UCSD-AML1 (cell line): ENCODE results near the gene HSPB6.
A peak's percentile ranks its signal among the peaks of the same experiment; 100 is the strongest.
"Not testable (repeated sequence)": the region's sequence is repeated elsewhere in the genome, so short reads cannot be mapped to it uniquely, and the experiment has no call there.

Source experiments
- DNase-seq: peaks from one replicate; lab custom pipeline; 2025; ENCODE audit not compliant: unreplicated experiment; lab: John Stamatoyannopoulos, UW

The HSPB6 gene

DNA sequence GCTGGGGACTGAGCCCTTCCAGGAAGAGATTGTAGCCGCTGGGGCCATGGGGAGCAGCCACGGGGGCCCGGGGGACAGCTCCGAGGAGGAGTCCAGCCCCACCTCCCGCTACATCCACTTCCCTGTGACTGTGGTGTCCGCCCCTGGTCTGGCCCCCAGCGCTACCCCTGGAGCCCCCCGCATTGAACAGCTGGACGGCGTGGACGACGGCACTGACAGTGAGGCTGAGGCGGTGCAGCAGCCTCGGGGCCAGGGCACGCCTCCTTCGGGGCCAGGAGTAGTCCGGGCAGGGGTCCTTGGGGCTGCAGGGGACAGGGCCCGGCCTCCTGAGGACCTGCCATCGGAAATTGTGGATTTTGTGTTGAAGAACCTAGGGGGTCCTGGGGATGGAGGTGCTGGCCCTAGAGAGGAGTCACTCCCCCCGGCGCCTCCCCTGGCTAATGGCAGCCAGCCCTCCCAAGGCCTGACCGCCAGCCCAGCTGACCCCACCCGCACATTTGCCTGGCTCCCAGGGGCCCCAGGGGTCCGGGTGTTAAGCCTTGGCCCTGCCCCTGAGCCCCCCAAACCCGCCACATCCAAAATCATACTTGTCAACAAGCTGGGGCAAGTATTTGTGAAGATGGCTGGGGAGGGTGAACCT is 24.2 kb downstream of the HSPB6 start:
- DNase-seq, result no peak

DNA sequence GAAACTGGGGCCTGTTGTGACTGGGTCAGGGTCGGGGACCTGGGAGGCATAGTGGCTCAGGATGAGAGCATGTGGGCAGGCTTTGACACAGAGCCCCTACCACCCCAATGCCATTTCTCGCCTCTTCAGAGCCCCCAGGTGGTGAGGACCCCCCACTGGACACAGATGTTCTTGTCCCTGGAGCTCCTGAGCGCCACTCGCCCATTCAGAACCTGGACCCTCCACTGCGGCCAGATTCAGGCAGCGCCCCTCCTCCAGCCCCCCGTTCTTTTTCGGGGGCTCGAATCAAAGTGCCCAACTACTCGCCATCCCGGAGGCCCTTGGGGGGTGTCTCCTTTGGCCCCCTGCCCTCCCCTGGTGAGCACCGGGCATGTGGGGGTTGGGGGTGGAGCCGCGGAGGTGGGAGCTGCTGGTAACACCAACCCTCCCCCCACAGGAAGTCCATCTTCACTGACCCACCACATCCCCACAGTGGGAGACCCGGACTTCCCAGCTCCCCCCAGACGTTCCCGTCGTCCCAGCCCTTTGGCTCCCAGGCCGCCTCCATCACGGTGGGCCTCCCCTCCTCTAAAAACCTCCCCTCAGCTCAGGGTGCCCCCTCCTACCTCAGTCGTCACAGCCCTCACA is 24.9 kb downstream of the HSPB6 start:
- no peak for DNase-seq

DNA sequence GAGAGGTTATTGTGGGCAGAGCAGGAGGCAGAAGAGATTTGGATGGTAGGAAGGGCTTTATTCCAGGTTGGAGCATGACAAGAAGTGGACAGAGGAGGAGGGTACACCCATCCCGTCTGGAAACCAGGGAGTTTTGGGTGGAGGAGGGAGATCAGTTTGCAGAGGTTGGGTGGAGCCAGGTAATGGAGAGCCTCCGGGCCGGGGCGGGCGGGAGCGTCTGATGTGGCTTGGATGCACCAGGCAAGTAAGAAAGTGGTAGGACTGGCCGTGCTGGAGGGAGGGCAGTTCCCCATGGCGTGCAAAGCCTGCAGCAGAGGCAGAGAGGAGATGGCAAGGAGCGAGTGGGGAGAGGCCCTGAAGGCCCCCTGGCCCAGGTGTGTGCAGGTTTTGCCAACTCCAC is 25.5 kb downstream of the HSPB6 start:
- DNase-seq, result no peak

DNA sequence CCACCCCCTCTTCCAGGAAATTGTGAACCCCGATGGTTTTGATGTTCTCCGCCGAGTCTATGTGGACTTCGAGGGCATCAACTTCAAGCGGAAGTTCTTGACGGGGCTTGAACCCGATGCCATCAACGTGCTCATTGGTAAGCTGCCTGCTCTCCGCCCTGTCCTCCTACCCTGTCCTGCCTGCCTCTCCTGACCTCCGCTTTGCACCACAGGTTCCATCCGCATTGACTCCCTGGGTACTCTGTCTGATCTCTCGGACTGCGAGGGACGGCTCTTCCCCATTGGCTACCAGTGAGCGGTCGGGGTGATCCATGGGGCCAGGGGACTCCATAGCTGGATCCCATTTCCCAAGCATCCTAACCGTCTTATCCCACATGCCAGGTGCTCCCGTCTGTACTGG is 26.5 kb downstream of the HSPB6 start:
- DNase-seq, result no peak

DNA sequence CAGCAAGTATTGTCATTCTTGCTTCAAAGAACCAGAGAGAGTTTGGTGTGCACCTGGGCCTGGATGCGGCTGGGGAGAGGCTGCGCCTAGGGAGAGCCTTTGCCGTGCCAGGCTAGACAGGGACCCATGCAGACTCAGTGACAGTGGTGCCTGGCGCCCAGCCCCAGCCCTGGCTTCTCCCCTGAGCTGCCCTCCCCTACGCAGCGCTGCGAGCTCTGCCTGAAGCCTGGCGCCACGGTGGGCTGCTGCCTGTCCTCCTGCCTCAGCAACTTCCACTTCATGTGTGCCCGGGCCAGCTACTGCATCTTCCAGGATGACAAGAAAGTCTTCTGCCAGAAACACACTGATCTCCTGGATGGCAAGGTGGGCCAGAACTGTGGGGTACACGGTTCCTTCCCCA is 27.1 kb downstream of the HSPB6 start:
- no peak for DNase-seq

DNA sequence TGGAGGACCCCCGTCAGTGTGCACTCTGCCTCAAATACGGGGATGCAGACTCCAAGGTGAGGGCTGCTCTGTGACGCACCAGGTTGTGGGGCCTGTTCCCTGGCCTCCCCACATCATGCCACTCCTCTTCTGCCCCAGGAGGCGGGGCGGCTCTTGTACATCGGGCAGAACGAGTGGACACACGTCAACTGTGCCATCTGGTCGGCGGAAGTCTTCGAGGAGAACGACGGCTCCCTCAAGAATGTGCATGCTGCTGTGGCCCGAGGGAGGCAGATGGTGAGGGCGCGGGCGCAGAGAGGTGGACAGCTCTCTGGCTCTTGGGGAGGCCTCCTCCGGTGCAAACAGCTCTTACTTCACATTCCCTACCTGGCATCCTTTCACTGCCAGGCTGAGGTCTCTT is 27.8 kb downstream of the HSPB6 start:
- no peak for DNase-seq

DNA sequence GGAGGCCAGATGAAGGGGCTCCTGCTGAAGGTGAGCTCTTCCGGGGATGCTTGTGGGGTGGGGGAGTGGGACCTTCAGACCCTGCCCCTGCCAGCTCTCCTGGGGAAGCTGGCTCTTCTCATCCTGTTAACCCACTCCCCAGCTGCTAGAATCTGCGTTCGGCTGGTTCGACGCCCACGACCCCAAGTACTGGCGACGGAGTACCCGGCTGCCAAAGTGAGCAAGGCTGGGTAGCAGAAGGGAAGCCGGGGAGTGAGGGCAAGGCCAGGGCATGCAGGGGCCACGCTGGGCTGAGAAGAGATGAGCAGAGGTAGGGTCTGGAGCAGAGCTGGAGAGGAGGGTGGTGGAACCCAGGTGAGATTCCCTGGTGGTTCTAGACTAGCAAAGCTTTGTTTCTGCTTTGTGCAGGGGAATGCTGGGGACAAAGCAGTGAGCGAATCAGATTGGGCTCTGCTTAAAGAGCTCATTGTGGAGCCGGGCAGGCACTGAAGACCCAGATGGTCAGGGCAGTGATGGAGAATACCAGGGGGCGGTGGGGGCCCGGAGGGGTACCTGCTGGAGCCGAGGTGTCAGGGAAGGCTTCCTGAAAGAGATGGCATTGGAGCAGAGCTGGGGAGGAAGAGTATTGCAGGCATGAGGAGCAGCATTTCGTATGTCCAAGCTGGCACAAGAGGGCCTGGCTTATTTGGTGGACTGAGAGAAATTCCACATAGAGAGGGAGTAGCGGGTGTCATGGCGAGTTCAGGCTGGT is 28.7 kb downstream of the HSPB6 start:
- DNase-seq, result no peak

DNA sequence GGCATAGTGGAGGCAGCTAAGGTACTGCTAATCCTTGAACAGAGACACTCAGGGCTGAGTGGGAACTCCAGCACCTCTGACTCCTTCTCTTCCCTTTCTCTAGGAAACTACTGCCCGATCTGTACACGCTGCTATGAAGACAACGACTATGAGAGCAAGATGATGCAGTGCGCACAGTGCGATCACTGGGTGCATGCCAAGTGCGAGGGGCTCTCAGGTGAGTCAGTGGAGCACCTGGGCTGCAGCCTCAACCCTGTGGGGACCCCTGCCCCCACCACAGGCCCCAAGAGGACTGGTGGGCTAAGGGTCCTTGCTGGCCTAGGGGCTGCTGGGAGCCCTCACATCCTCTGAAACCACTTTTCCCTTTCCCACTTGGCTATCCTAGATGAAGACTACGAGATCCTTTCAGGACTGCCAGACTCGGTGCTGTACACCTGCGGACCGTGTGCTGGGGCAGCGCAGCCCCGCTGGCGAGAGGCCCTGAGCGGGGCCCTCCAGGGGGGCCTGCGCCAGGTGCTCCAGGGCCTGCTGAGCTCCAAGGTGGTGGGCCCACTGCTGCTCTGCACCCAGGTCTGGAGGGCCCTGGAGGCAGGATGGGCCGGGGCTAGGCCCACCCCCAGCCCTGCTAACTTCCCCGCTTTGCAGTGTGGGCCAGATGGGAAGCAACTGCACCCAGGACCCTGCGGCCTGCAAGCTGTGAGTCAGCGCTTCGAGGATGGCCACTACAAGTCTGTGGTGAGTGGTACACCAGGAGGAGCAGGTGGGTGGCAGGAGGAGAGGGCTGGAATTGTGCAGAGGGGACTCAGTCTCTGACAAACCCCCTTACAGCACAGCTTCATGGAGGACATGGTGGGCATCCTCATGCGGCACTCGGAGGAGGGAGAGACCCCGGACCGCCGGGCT is 29.5 kb downstream of the HSPB6 start:
- no peak for DNase-seq

DNA sequence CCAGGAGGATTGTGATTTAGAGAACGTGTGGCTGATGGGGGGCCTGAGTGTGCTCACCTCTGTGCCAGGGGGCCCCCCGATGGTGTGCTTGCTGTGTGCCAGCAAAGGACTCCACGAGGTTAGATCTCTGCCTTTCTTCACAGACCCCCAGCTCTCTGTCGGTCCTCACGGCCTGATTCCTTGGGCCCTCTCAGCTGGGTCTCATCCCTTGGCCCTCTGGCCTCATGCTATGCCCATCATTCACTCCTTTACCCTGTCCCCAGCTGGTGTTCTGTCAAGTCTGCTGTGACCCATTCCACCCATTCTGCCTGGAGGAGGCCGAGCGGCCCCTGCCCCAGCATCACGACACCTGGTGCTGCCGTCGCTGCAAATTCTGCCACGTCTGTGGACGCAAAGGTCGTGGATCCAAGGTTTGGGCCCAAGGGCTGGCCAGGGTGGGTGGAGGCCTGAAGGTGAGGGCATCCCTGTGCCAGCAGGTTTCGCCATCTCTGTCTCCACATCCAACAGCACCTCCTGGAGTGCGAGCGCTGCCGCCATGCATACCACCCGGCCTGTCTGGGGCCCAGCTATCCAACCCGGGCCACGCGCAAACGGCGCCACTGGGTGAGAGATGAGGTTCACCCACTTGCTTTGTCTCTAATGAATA is 31.5 kb downstream of the HSPB6 start:
- no peak for DNase-seq

DNA sequence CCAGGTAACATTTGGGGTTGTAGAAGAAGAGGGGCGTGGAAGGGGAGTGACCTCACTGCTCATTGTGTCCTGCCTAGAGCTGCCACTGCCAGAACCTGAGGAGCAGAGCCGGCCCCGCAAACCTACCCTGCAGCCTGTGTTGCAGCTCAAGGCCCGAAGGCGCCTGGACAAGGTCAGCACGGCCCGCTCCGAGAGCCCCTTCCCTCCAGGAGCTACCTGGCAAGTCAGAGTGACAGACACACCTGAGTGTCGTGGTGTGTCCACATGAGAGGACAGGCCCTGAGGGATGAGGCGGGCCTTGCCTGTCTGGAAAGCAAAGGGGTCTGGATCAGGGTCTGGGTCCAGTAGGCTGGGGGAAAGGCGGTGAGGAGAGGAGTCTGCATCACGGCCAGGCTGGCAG is 32.3 kb downstream of the HSPB6 start:
- DNase-seq, result no peak

DNA sequence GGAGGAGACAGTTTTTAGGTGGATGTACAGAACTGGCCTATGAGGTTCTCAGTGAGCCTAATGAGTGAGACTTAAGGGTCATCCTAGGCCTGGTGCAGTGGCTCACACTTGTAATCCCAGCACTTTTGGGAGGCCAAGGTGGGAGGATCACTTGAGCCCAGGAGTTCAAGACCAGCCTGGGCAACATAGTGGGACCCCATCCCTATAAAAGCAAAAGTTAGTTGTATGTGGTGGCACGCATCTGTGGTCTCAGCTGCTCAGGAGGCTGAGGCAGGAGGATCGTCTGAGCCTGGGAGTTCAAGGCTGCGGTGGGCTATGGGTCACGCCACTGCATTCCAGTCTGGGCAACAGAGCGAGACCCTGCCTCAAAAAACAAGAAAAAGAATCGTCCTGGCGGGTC is 32.7 kb downstream of the HSPB6 start:
- not testable (repeated sequence) for DNase-seq

DNA sequence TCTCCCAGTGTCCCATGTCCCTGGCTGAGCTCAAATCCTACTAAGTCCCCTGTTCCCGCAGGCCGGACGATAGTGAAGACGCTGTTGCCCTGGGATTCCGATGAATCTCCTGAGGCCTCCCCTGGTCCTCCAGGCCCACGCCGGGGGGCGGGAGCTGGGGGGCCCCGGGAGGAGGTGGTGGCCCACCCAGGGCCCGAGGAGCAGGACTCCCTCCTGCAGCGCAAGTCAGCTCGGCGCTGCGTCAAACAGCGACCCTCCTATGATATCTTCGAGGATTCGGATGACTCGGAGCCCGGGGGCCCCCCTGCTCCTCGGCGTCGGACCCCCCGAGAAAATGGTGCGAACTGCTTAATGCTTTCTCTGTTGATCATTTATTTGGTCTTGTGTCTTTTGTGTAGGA is 33.2 kb downstream of the HSPB6 start:
- DNase-seq, result no peak

DNA sequence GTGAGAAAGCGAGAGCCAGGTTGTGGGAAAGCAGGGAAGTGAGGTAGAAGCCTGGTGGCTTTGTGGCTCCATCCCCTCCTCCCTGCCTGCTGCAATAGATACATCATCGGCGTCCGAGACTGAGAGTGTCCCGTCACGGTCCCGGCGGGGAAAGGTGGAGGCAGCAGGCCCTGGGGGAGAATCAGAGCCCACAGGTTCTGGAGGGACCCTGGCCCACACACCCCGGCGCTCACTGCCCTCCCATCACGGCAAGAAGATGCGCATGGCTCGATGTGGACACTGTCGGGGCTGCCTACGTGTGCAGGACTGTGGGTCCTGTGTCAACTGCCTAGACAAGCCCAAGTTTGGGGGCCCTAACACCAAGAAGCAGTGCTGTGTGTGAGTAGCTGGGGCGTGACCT is 33.9 kb downstream of the HSPB6 start:
- no peak for DNase-seq

DNA sequence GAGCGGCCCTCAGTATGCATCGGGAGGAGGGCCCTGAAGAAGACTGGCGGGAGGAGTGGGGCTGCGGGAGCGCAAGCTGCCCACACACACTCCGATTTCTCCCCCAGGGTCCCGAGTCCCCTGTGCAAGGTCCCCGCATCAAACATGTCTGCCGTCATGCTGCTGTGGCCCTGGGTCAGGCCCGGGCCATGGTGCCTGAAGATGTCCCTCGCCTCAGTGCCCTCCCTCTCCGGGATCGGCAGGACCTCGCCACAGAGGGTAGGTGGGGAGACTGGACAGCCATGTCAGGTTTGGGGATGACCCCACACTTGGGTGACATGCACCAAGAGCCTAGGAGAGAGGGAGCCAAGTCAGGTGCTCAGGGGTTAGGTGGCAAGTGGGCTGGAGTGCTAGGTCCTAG is 34.4 kb downstream of the HSPB6 start:
- DNase-seq, result no peak

DNA sequence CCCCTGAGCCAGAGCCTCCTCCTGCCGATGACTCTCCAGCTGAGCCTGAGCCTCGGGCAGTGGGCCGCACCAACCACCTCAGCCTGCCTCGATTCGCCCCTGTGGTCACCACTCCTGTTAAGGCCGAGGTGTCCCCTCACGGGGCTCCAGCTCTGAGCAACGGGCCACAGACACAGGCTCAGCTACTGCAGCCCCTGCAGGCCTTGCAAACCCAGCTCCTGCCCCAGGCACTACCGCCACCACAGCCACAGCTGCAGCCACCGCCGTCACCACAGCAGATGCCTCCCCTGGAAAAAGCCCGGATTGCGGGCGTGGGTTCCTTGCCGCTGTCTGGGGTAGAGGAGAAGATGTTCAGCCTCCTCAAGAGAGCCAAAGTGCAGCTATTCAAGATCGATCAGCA is 35.5 kb downstream of the HSPB6 start:
- DNase-seq, result no peak

DNA sequence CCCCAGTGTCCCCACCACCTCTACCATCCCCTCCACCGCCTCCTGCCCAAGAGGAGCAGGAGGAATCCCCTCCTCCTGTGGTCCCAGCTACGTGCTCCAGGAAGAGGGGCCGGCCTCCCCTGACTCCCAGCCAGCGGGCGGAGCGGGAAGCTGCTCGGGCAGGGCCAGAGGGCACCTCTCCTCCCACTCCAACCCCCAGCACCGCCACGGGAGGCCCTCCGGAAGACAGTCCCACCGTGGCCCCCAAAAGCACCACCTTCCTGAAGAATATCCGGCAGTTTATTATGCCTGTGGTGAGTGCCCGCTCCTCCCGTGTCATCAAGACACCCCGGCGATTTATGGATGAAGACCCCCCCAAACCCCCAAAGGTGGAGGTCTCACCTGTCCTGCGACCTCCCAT is 36.2 kb downstream of the HSPB6 start:
- DNase-seq, result no peak

DNA sequence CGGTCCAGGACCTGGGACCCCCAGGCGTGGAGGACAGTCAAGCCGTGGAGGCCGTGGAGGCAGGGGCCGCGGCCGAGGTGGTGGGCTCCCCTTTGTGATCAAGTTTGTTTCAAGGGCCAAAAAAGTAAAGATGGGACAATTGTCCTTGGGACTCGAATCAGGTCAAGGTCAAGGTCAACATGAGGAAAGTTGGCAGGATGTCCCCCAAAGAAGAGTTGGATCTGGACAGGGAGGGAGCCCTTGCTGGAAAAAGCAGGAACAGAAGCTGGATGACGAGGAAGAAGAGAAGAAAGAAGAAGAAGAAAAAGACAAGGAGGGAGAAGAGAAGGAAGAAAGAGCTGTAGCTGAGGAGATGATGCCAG is 36.7 kb downstream of the HSPB6 start:
- no peak for DNase-seq

DNA sequence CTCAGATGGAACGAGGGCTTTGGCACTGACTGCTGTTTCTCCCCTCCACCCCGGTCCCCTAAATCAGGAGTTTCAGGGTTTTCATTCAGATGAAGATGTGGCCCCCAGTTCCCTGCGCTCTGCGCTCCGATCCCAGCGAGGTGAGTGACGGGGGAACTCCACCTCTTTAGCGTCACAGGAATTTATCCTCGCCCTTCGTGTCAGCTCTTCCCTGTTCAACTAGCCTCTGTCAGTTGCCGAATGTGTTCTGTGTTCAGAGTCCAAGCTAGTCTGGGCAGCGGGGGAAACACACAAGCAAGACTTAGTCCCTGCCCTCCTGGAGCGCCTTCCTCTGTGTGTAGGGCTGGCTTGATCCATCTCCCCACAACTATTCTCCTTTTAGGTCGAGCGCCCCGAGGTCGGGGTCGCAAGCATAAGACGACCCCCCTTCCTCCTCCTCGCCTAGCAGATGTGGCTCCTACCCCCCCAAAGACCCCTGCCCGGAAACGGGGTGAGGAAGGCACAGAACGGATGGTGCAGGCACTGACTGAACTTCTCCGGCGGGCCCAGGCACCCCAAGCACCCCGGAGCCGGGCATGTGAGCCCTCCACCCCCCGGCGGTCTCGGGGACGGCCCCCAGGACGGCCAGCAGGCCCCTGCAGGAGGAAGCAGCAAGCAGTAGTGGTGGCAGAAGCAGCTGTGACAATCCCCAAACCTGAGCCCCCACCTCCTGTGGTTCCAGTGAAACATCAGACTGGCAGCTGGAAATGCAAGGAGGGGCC is 37.2 kb downstream of the HSPB6 start:
- no peak for DNase-seq

DNA sequence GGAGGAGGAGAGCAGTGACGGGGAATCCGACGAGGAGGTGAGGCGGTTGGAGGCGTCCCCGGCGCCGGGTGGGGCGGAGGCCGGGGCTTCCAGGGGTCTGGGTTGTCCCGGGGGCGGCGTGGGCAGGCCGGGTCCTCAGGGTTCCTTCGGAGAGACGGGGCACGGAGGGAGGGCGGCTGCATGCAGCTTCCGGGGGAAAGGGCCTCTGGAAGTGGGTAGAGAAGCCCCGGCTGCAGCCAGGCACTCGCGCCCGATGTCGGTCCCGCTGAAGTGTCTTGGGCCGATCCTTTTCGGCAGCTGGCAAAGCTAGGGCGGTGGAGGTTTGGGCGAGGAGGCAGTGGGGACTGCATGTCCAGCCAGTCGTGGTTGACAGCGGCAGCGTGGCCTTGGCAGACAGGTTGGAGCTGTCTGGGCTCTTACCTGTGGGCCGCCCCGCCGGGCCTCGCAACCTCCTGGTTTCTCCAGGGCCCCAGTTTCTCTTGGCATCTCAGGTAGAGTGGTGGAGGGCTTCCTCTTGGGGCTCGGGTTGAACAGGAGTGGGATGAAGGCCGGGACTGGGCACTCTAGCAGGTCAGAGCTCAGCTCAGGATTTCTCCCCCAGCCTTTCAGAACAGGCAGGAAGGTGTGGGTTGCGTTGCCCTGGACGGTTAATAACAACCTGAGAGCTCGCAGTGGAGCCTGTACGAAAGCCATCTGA is 38.3 kb downstream of the HSPB6 start:
- peak; percentile 48 for DNase-seq
